ENCODE data around the gene KLKB1.

KLKB1 gene

GRCh38 chr4:186307916-186308315 is 80.6 kb downstream of the KLKB1 start:
- no peak overlapping the region for H3K4me3 ChIP-seq (ENCODE audit: low read depth, low read length)
- no peak for TF ChIP-seq CTCF (IDR thresholded peaks at IDR 0.05; ENCODE audit: borderline replicate concordance, insufficient read depth, low read depth, low read length)
